ENCODE data around the gene FKBP4.

The FKBP4 gene

GRCh38 chr12:2783936-2784600, 10.7 kb upstream of the FKBP4 start:
- Histone ChIP-seq H3K27me3 (ENCODE audit: low read length) (no peaks in the 10 kb centered on the region), H3K9ac (ENCODE audit: low read length) (no peak overlapping the region), H3K4me2 (ENCODE audit: low read depth, low read length, poor library complexity, severe bottlenecking) (peak overlapping the region; percentile 21), H3K9me3 (ENCODE audit: insufficient read depth, low read length) (no peaks in the 10 kb centered on the region), H3F3A (ENCODE audit: insufficient read depth) (no peaks in the 10 kb centered on the region), H3K4me3 (ENCODE audit: insufficient read depth, low read length, poor library complexity, severe bottlenecking) (no peak overlapping the region), H3K9me2 (replicated peaks; ENCODE audit: insufficient read depth, low read length) (no peaks in the 10 kb centered on the region), H3K79me2 (ENCODE audit: insufficient read depth, low read length) (no peaks in the 10 kb centered on the region), H2AFZ (ENCODE audit: low read depth, low read length, severe bottlenecking) (peak overlapping the region; percentile 23), H3K36me3 (ENCODE audit: low read length) (no peaks in the 10 kb centered on the region), H3K27ac (ENCODE audit: low read depth, low read length) (no peak overlapping the region), H4K20me1 (ENCODE audit: low read depth, low read length) (no peaks in the 10 kb centered on the region)
- TF ChIP-seq EZH2phosphoT487 (conservative IDR thresholded peaks at IDR 0.05; ENCODE audit: low read length), result no peak
- peak; percentile 82 for TF ChIP-seq CTCF (IDR thresholded peaks at IDR 0.05; ENCODE audit: insufficient read depth, low read length, poor library complexity, severe bottlenecking)

GRCh38 chr12:2785017-2785416, 9.8 kb upstream of the FKBP4 start:
- no peak overlapping the region for H3K27ac ChIP-seq (ENCODE audit: low read depth, low read length)
- no peak overlapping the region for H3K4me3 ChIP-seq (ENCODE audit: insufficient read depth, low read length, poor library complexity, severe bottlenecking)

GRCh38 chr12:2791089-2791488, 3.7 kb upstream of the FKBP4 start:
- no peak overlapping the region for H2AFZ ChIP-seq (ENCODE audit: low read depth, low read length, severe bottlenecking)
- H3K36me3 ChIP-seq (ENCODE audit: low read length), result no peaks in the 10 kb centered on the region
- H3K79me2 ChIP-seq (ENCODE audit: insufficient read depth, low read length), result peaks cover 4% of the 10 kb centered on the region
- no peak overlapping the region for H3K4me3 ChIP-seq (ENCODE audit: insufficient read depth, low read length, poor library complexity, severe bottlenecking)
- TF ChIP-seq CTCF (IDR thresholded peaks at IDR 0.05; ENCODE audit: insufficient read depth, low read length, poor library complexity, severe bottlenecking), result no peak
- TF ChIP-seq EZH2phosphoT487 (conservative IDR thresholded peaks at IDR 0.05; ENCODE audit: low read length), result no peak
- H3K27ac ChIP-seq (ENCODE audit: low read depth, low read length), result no peak overlapping the region
- no peaks in the 10 kb centered on the region for H3K9me2 ChIP-seq (replicated peaks; ENCODE audit: insufficient read depth, low read length)
- H3K4me2 ChIP-seq (ENCODE audit: low read depth, low read length, poor library complexity, severe bottlenecking), result no peak overlapping the region
- no peaks in the 10 kb centered on the region for H3K27me3 ChIP-seq (ENCODE audit: low read length)
- 0 out of 2 replicates have a peak, but pooled peaks cover 4% of the 10 kb centered on the region for H3F3A ChIP-seq (ENCODE audit: insufficient read depth)
- no peaks in the 10 kb centered on the region for H3K9me3 ChIP-seq (ENCODE audit: insufficient read depth, low read length)
- H4K20me1 ChIP-seq (ENCODE audit: low read depth, low read length), result no peaks in the 10 kb centered on the region
- no peak overlapping the region for H3K9ac ChIP-seq (ENCODE audit: low read length)

More at GRCh38 chr12:2785017-2785416, 9.8 kb upstream of the FKBP4 start:
- Histone ChIP-seq H3K27me3 (ENCODE audit: low read length) (no peaks in the 10 kb centered on the region), H3K9me3 (ENCODE audit: insufficient read depth, low read length) (no peaks in the 10 kb centered on the region), H3K79me2 (ENCODE audit: insufficient read depth, low read length) (no peaks in the 10 kb centered on the region), H3K36me3 (ENCODE audit: low read length) (no peaks in the 10 kb centered on the region), H3F3A (ENCODE audit: insufficient read depth) (no peaks in the 10 kb centered on the region), H4K20me1 (ENCODE audit: low read depth, low read length) (no peaks in the 10 kb centered on the region), H2AFZ (ENCODE audit: low read depth, low read length, severe bottlenecking) (no peak overlapping the region), H3K9me2 (replicated peaks; ENCODE audit: insufficient read depth, low read length) (no peaks in the 10 kb centered on the region), H3K4me2 (ENCODE audit: low read depth, low read length, poor library complexity, severe bottlenecking) (no peak overlapping the region), H3K9ac (ENCODE audit: low read length) (no peak overlapping the region)
- TF ChIP-seq EZH2phosphoT487 (conservative IDR thresholded peaks at IDR 0.05; ENCODE audit: low read length) (no peak), CTCF (IDR thresholded peaks at IDR 0.05; ENCODE audit: insufficient read depth, low read length, poor library complexity, severe bottlenecking) (no peak)
